IPS-NIHi7 (cell line): Measurements from ENCODE around the gene ETV3.

Source experiments
- DNase-seq: peaks from one replicate; pipeline ENCODE4 v3.0.0; 2012; ENCODE audit warnings: mixed read lengths; ENCODE audit errors: extremely low spot score

The ETV3 gene

DNA sequence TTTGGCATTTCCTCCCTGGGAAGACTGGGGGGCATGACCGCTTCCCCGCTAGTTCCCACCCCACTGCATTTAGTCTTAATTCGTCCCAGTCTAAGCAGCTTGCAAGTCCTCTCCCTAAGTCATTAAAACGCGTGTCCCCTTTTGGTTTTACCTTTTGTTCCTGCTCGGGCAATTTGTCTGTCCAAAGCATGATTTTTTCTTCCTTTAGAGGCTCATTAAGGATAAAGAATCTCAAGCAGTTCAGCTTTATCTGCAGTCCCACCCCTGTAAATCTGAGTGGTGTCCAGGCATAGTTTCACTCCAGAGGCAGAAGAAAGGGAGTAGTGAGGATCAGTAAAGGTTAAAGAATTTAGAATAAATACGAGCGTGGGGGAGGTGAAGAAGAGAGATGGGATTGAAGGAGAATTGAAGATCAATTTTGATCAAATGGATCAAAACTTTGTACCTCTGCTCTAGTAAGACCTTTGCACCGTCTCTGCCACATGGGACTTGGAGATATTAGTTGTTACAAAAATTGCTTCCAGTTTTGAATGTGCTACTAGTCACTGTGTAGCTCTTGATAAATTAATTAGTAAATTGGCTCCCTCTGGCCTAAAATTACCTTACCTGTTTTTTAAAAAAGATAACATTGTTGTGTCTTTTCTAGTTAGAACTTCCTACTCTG is 989 bp upstream of the ETV3 start:
- no peak for DNase-seq

DNA sequence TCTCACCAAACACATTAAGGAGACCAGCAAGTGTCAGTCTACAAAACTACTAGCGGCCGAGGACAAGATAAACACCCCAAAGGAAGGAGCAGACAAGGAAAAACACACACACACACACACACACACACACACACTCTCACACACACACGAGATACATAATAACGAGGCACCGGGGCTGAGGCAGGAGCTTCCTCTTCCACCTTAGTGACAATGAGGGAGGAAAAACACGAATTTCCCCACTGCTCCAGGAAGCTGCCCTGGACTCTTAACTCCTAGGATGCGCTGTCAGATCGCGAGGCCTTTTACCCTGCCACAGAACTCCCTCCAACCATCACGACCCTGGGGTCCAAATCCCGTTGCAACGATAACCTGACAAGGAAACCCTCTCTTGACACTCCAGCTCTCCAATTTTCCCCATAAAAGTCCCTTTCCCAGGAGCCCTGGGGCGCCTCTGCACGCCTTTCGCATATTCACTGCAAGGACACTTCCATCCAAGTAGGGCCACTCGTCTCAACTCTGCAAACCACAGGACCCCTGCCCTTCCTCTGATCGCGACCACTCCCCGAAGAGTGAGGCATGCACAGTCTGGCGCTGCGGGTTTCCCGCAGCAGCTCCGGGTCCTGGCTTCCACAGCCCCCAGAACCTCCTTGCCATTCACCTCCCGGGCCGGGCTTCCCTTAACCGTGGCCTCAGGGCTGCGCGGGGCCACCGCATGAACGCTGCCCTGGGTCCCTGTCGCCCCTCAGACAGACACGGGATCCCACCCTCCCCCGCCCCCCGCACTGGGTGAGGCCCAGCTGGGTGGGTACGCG is 581 bp downstream of the ETV3 start:
- no peak for DNase-seq

DNA sequence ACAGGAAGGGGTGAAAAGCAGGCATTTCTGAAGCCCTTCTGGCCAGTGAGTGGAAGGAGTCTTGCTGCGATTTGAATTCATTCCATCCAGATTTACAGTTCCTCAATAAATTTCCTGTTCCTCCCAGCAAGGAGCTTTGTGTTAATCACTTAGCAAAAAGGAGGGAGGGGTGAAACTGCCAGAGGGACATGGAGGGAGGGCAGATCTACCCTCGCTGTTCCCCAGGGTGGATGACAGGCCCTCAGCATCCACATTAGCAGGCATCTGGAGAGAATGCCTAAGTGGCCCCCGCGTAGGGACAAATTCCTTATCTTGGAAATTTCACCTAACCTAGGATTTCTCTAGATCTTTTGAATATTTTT is 1.2 kb downstream of the ETV3 start:
- no peak for DNase-seq

DNA sequence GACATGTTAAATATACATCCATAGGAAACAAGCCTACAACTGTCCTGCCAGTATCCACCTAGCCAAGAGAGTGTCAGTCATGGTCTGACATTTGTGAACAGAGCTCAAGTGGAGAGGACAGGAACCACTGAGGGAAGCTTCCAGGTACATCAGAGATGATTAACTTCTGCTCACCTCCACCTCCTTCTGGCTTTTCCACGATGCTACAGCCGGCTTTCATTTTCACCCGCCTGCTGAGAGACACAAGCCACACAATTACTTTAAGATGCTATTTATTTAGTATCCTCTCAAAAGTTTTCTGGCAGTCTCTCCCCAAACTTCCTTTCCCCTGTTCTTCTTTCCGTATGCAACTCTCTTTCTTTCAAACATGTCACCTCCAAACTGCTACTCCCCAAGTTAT is 2.1 kb downstream of the ETV3 start:
- DNase-seq, result no peak

DNA sequence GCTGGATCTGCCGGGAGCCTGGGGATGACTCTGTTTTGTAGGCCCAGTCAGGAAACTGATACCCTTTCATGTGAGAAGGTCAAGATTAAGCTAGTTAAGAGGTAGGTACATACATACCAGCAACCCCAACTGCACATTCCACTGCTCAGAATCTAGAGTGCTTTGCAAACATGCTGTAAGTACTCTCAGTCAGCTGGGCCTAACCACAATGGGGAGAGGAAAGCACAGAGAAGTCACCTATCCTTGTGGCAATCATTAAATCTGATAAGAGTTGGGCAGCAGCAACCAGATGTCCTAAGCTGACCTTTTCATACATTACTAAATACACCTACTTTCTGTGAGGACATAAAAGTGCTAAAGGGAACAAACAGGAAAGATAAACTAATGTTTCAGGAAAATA is 2.5 kb downstream of the ETV3 start:
- no peak for DNase-seq

DNA sequence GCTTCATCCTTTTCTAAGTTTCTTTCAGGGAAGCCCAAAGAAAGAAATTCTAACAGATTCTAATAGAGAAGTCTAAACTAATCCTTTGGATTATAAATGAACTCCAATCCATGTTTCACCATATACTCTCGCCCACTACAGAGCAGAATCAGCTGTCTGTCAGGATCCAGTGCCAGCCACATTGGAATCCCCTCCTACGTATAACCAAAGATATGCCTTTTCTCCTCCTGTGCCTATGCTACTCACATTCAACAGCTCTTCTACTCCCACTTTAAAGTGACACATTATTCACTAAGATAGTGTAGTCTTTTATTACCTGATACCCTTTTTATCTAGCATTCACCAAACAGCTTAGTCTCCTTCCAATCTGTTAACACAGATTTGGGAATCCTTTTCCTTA is 3.1 kb downstream of the ETV3 start:
- DNase-seq, result no peak

DNA sequence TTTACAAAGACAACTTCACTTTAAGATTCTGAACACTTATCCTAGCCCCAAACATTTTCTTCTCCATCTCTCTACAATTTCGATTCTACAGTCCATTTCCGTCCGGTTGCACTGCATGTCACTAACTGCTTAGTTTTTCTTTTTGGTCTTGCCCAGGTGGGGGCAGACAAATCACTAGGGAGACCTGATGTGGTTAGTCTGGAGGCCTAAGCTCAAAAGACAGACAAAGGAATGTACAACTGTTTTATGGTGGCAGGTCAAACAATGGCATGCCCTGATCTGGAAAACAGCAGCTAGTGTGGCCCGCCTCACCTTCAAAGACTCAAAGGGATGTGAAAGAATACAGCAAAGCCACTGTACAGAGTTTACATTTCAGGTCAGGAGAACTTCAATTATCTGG is 3.8 kb downstream of the ETV3 start:
- DNase-seq, result no peak

DNA sequence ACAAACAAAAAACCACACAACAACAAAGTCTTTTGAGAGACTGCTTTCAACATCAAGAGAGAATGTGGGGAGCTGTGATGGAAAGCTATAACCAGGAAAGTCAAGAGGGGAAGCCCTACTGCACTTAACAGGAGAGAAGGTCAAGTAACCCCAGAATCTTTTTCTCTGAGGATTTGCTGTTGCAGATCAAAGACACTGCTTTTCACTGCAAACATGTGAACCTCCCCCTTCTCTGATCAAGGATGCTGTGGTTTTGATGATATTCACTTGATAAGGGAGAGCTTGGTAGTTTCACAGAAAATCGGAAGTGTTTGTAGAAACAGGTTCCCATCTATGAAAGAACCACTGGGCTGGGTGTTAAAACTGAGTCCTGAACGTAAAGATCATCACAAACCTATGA is 4.8 kb downstream of the ETV3 start:
- DNase-seq, result no peak

DNA sequence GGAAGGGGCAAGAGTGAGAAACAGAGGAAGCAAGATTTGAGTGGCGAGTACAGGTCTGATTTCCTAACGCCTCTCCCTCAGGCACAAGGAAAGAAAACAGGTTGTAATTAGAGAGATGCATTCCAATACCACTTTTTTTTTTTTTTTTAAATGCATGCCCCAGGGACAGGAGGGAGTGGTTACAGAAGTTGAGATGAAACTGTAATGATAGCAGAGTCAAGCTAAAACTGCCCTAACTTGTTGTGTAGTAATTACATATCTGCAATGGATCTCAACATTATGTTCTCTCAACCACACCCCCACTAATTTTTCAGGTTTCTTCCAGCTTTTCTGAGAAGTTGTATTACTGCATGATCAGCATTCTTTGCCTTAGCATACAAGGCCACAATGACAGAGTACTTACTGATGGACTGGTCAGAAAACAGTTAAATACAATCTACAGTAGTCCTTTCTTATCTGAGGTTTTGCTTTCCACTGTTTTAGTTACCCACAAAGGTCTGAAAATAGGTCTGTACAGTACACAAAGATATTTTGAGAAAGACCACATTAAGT is 5.5 kb downstream of the ETV3 start:
- DNase-seq, result no peak

DNA sequence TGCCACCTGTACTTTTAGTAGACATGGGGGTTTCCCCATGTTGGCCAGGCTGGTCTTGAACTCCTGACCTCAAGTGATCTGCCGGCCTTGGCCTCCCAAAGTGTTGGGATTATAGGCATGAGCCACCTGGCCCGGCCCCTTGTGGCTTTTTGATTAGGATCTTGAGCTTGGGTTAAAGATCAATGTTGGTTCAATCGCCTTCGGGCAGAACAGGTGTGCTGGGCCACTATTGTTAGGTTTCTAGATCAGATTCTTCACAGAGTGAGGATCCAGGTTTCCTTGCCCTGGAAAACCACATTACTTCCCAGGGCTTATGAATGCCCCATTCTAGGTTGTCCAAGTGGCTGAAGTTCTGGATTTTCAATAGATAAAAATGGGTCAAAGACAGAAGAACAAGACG is 6.1 kb downstream of the ETV3 start:
- DNase-seq, result no peak

DNA sequence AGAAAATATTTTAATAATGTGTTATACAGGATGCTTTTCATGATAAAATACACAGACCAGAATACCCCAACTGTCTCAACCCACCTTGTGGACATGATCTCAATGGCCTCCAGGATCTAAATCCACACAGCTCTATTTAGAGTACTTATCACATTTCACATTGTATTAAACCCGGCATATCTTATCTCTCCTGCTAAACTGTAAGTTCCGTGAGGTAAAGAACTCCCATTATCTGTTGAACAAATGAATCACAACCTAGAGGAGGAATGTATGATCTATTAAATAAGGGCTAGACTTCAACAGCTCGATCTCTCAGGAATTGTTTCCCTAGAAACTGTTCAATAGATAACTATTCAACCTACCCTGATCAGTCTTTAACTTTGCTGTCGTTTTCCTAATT is 6.9 kb downstream of the ETV3 start:
- DNase-seq, result no peak

DNA sequence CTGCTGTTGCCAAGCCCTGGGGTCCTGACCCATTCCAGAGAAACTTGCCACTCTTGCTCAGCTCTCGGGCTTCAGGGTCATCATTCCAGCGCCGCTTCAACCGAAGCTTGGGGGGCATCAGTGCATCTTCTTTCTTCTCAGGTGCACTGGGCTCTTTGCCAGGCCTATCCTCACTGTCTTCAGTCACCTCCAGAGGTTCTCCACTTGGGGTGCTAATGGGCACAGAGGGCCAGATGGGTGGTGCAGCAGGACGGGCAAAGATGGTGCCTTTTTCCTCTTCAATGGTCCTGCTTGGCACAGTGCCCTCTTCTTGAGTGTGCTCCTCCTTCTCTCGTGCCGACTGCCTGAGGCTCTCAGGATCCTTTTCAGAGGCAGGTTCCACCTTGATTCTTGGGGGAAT is 13.3 kb downstream of the ETV3 start:
- DNase-seq, result no peak

DNA sequence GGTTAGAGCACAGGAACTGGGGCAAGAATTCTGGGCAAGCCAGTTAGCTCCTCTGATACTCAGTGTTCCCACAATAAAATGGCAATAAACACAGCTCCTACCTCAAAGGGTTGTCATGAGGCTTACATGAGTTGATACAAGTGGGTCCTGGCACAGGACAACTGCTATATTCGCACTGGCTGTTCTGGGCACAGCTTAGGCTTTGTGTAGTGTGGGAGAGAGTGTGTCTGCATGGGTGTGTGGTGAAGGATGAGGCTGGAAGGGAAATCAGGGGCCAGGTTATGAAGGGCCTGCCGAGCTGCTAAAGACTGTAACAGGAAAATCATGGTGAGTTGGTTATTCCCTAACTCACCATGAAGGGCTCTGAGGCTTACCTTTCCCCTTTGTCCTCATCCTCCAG is 18.7 kb downstream of the ETV3 start:
- DNase-seq, result no peak

DNA sequence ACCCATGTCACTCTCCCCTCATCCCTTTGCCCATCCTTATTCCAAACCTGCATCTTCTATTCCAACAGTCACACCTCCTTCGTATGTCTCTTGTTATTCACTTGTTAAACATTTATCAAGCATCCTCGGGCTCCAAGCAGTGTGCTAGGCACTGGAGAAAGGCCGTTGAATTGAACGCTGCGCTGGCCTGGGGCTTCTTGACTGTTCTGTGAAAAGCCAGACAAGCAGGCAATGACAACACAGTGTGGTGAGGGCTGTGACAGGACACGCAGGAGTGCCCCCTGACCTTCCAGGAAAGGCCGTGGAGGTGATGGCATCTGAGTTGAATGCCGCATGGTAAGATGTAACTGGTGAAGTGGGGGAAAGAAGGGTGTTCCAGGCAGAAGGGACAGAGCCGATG is 19.2 kb downstream of the ETV3 start:
- DNase-seq, result no peak

DNA sequence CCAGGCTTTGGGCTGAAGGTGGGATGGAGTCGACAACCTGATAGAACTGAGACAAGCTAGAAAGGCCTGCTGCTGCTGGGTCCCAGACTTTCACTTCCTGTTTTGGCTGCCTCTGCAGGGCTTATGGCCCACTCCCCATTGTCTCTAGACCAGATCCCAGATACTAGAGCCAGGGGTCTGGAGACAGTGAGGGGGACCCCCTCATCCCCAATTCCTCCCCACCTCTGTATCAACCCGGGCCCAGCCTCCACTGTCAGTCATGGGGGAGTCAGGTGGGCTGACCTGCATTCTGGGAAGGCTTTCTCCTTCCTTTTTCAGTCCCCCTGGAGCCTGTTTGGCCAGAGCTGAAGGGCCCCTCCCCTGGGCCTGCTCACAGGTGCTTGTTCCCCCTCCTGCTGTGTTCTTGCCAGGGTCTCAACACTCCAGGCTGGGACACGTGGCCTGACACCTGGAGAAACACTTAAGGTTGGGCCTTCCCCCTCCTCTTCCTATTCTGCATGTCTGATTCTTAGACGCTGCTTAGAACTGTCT is 20.6 kb downstream of the ETV3 start:
- DNase-seq, result no peak

DNA sequence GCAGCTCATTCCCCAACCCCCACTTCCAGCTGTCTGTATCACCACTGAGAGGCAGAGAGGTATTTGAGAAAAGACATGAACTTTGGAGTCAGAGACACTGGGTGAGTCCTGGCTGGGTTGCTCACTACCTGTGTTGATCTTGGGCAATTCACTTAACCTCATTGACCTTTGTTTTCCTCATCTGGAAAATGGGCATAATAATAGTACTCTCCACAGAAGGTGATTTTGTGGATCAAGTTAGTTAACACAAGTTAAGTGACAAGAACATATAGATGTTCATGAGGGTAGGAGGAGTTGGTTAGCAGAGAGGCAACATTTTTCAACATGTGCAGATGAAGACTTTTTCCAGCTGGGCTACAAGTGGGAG is 21.5 kb downstream of the ETV3 start:
- DNase-seq, result no peak

DNA sequence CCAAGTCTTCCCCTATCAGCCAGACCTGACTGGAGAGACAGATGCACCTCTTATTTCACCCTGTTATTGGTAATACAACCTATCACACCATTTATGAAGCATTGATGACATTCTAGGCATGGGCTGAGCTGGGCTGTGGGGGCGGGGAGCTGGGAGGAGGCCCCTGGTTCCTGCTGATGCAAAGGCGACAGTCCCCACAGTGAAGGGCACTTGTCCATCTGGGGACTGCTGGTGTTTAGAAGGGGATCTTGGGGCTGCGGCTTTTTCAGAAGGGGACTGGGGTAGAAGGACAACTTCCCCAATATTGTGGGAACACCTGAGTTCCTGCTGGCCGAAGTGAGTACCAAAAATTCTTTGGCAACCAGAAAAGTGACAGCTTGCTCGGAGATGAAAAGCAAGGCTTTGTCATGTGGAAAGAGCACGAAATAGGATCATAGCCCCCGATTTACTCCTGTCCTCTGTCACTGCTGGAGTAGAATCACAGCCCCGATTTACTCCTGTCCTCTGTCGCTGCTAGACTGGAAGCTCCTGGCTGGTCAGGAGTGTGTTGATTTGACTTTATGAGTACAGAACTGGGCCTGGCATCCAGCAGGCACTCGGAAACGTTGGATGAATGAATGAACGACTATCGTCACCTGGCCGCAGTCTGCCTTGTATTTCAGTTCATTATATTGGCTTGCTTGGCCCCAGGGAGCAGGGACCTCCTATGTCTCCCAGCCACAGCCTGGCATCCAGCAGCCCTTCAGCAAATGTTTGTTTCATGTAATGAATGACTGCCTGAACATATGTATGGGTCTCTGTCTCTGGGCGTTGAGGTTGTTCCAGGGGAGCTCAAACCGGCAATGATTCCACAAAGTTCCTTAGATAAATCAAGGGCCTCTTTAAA is 22.1 kb downstream of the ETV3 start:
- DNase-seq, result no peak

DNA sequence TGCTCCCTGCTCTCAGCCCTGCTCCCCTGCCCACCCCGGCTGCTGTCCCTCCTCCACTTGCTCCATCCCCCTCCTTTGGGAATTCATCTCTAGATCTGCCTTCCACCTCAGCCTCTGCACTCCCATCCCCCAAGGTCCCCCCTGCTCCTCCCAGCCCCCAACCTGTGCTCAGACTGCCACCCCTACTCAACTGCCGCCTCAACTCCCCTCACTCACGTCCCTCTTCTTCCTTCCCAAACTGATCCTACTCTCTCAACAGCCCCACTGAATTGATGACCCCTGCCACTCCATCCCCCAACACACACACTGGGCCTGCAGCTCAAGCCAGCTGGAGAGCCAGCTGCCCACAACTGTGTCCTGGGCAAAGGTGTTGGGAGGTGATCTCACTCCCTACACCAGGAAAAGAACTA is 22.8 kb downstream of the ETV3 start:
- DNase-seq, result no peak

DNA sequence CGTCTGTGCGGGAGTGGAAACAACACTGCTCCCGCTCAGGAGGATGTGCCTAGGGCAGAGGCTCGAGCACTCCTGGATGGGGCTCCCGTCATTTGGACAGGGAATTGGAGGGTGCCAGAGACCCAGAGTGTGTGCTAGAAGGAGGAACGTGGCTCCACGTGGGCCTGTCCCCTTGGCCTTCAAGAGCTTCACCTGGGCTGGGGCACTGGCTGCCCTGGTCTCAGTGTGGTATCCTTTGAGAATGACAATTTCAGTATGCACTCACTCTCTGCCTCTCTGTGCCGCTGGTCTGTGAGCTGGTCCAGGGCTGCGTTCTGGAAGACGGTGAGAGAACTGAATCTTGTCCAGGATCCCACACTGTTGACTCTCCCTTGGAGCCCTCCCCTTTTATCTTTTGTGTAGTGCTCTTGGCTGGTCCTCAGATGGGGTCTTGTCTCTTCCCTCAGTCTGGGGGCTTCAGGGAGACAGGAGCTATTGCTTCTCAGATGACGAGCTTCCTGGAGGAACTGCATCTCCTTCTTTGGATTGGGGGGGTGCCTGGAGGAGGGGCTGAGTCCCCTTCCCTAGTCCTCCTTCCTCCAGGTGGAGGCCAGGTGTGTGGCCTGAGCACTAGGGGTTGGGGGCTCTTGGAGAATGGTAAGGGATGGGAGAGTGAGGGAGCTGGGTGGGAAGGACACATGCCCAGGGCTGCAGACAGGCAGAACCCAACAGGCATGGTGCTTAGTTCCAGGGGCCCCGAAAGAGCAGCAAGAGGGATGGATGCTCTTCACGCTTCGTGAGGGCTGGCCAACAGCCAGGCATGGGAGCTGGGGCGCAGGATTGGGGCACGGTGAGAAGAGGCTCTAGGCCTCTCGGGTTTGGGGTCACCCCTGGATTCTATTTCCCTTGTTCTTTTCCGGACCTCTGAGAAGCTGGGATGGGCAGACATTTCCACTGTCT is 23.7 kb downstream of the ETV3 start:
- no peak for DNase-seq

DNA sequence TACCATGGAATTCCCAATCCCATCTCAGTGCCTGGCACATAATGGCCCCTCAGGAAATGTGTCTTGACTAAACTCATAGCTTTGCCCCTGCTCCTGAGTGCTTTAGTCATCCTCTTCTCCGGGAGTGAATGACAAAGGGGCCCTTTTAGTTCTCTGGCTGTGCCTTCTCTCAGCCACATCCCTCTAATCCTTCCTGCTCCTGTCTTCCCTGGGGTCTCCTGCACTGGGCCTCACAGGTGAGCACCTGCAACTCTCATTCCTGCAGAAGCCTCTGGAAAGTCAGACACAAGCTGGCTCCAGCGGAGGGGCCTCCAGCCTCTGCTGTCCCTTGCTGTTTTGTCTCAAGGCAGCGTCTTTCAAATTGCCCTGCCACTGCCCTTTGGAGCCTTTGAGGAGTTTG is 24.6 kb downstream of the ETV3 start:
- peak; percentile 58 for DNase-seq

DNA sequence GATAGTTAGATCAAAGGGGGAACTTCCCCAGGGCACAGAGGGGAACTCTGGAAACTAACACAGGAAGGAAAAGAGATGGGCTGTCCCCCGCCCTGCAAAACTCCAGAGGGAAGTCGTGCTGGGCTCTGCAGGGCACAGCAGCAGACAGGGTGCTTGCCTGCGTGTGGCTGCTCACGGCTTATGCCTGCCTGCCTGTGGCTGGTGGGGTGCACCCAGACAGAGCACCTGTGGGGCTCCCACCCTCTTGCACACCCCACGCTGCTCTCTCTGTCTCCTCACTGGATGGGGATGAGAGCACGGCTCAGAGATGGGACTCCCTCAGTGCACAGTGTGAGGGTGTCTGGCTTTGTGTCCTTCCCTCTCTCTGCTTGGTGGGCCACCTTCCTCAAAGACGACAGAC is 25.1 kb downstream of the ETV3 start:
- DNase-seq, result no peak
